Neutrophil (primary cell): ENCODE results near the gene LCE1A.

Source experiments
- H3K27ac ChIP-seq: fragments of 200-600 bp; sonication (generic); 2 replicates; pipeline ENCODE4 v1.5.1; 2016; ENCODE audit warnings: mild to moderate bottlenecking, moderate library complexity
- H3K27me3 ChIP-seq: fragments of 200-600 bp; sonication (generic); 2 replicates; pipeline ENCODE4 v1.6.0; 2016; ENCODE audit warnings: mild to moderate bottlenecking
- H3K36me3 ChIP-seq: fragments of 200-600 bp; sonication (generic); 2 replicates; pipeline ENCODE4 v1.5.1; 2017
- H3K4me1 ChIP-seq, 2 experiments: fragments of 200-600 bp in 1 of 2; sonication (generic) in 1 of 2; 1 replicate in 1 of 2; 2 replicates in 1 of 2; pipeline versions ENCODE4 v1.5.1 to v1.6.1; 2013 to 2016; ENCODE audit warnings: low read depth in 1 of 2, low read length in 1 of 2, mild to moderate bottlenecking in 1 of 2, moderate library complexity in 1 of 2; ENCODE audit not compliant: control insufficient read depth in 1 of 2, insufficient read depth in 1 of 2
- H3K4me3 ChIP-seq, 2 experiments: fragments of 200-600 bp in 1 of 2; sonication (generic) in 1 of 2; 1 replicate in 1 of 2; 2 replicates in 1 of 2; pipeline ENCODE4 v1.5.1; 2013 to 2016; ENCODE audit warnings: low read depth in 1 of 2, low read length in 1 of 2, mild to moderate bottlenecking in 1 of 2, moderate library complexity in 1 of 2
- H3K9me3 ChIP-seq: fragments of 200-600 bp; sonication (generic); 2 replicates; pipeline ENCODE4 v1.5.1; 2016
- TF ChIP-seq, protein P1 (sequence below): fragments of 200-600 bp; sonication (generic); IDR thresholded peaks from 2 replicates; pipeline ENCODE4 v1.5.1; 2016; ENCODE audit warnings: antibody characterized with exemption

Gene LCE1A

DNA sequence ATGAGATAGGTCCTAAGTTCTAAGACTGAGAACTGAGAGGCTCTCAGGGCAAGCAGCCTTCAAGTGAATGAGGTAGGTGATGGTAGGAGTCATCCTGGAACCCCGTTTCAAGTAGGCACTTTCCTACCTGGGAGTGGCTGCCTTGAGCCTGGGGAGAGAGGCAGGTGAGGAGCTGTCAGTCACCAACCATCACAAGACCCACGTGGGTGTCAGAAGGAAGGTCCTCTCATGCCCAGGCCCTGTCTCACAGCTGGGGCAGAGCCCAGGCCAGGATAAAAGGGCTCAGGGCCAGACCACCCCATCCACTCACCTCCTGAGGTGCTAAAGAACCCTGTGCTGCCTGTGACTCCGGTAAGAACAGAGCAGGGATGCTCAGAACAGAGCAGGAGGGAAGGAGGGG is 30.9 kb upstream of the LCE1A start, which contains the start of gene LCE1D:
TSS of gene LCE1D (plus strand) at position 301 of the 400 bp plus-strand sequence. CDS start 1,074 bp downstream, outside the sequence.
- Histone ChIP-seq H3K36me3 (no peaks in the 10 kb centered on the region), H3K27me3 (peaks cover 14% of the 10 kb centered on the region), H3K4me1 (no peaks in the 10 kb centered on the region), H3K9me3 (no peaks in the 10 kb centered on the region), H3K4me3 (no peak within 1 kb of the TSS), H3K27ac (no peak within 1 kb of the TSS)
- TF ChIP-seq, protein P1, sequence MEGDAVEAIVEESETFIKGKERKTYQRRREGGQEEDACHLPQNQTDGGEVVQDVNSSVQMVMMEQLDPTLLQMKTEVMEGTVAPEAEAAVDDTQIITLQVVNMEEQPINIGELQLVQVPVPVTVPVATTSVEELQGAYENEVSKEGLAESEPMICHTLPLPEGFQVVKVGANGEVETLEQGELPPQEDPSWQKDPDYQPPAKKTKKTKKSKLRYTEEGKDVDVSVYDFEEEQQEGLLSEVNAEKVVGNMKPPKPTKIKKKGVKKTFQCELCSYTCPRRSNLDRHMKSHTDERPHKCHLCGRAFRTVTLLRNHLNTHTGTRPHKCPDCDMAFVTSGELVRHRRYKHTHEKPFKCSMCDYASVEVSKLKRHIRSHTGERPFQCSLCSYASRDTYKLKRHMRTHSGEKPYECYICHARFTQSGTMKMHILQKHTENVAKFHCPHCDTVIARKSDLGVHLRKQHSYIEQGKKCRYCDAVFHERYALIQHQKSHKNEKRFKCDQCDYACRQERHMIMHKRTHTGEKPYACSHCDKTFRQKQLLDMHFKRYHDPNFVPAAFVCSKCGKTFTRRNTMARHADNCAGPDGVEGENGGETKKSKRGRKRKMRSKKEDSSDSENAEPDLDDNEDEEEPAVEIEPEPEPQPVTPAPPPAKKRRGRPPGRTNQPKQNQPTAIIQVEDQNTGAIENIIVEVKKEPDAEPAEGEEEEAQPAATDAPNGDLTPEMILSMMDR = no peak

DNA sequence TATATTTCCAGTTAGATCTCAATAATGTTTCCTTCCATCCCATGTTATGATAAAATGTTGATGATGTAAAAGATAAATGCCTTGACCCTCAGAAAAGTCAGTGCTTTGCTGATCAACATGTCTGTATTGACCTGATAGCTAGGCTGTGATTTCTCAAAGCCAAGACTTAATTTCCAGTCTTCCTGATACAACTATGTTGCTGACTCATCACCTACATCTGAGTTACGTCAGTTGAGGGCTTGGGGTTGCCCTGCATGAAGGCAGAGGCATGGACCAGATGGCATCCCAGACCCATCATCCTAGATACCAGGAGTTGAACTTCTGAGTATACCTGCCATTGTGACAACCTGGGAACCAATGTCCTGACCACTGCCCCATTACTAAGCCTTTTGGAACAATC is 25.9 kb upstream of the LCE1A start:
- Histone ChIP-seq H3K36me3 (no peaks in the 10 kb centered on the region), H3K4me1 (no peaks in the 10 kb centered on the region), H3K27ac (no peak overlapping the region), H3K27me3 (peaks cover 12% of the 10 kb centered on the region), H3K9me3 (no peaks in the 10 kb centered on the region), H3K4me3 (no peak overlapping the region)
- TF ChIP-seq, protein P1 = no peak

DNA sequence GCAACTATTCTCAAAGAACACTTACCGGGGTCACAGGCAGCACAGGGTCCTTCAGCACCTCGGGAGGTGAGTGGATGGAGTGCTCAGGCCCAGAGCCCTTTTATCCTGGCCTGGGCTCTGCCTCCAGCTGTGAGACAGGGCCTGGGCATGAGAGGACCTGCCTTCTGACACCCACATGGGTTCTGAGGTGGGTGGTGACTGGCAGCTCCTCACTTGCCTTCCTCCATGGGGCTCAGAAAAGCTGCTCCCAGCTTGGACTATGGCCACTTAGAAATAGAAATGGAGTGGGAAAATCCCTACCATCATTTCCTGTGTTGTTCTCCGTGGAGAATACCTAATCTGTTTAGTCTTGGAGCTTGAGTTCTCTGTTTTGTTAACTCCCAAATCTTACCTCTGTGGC is 20.7 kb upstream of the LCE1A start, which contains the start of gene LCE1C:
TSS of gene LCE1C (minus strand) at position 76 of the 400 bp plus-strand sequence. CDS start 1,173 bp downstream, outside the sequence.
- no peak within 1 kb of the TSS for H3K4me3 ChIP-seq
- H3K9me3 ChIP-seq = no peaks in the 10 kb centered on the region
- H3K27ac ChIP-seq = no peak within 1 kb of the TSS
- peaks cover 15% of the 10 kb centered on the region for H3K27me3 ChIP-seq
- H3K4me1 ChIP-seq = no peaks in the 10 kb centered on the region
- no peaks in the 10 kb centered on the region for H3K36me3 ChIP-seq
- TF ChIP-seq, protein P1 = no peak

DNA sequence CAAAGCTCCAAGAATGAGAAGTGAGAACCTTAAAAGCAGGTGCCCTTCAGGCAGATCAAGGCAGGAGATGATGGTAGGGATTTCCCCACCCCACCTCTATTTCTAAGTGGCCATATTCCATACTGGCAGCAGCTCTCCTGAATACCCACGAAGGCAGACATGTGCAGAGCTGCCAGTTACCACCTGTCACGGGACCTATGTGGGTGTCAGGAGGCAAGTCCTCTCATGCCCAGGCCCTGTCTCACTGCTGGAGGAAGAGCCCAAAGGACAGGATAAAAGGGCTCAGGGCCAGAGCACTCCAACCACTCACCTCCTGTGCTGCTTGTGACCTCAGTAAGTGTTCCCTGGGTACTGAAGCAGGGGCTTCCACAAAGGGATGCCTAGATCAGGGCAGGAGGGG is 16.2 kb upstream of the LCE1A start:
- peaks cover 15% of the 10 kb centered on the region for H3K27me3 ChIP-seq
- no peak overlapping the region for H3K4me3 ChIP-seq
- H3K9me3 ChIP-seq = no peaks in the 10 kb centered on the region
- no peaks in the 10 kb centered on the region for H3K4me1 ChIP-seq
- TF ChIP-seq, protein P1 = no peak
- no peaks in the 10 kb centered on the region for H3K36me3 ChIP-seq
- H3K27ac ChIP-seq = no peak overlapping the region

DNA sequence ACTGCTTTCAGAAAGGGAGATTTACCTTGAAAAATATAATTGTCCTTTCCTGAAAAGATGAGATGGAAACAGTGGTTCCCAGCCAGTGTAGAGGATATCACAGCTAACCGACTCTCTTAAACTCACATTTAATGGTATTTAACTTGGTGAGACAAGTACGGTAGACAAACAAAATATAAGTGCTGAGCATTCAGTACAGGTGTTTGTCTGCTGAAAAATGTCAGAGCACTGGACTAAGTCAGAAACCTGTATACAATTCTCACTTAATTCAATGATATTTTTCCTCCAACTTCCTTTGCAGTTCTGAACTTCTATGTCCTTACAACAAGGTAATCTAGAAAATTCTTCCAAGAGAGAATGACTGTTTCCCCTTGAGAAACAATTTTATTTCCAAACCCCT is 15.6 kb upstream of the LCE1A start, which contains the start of gene LCE1B:
TSS of gene LCE1B (plus strand) at position 301 of the 400 bp plus-strand sequence. CDS start 476 bp downstream, outside the sequence.
- TF ChIP-seq, protein P1 = no peak
- no peaks in the 10 kb centered on the region for H3K36me3 ChIP-seq
- H3K9me3 ChIP-seq = no peaks in the 10 kb centered on the region
- H3K27me3 ChIP-seq = peaks cover 15% of the 10 kb centered on the region
- H3K4me1 ChIP-seq = no peaks in the 10 kb centered on the region
- H3K27ac ChIP-seq = no peak within 1 kb of the TSS
- no peak within 1 kb of the TSS for H3K4me3 ChIP-seq
